Breast epithelium (tissue), 3 donors: ENCODE data around the gene CCDC178.

ENCODE experiments used
- POLR2A ChIP-seq: fragments of 450-650 bp; IDR thresholded peaks from one replicate; pipeline ENCODE4 v1.6.1; 2016; ENCODE audit warnings: antibody characterized with exemption, mild to moderate bottlenecking, moderate library complexity
- POLR2AphosphoS5 ChIP-seq, 3 donors: sonication (generic); formaldehyde crosslinking; IDR thresholded peaks; one replicate each; pipeline ENCODE4 v1.6.1; 2017; ENCODE audit warnings: antibody characterized with exemption in 3 of 3
- TF ChIP-seq, protein P1 (sequence below), 3 donors: fragments of 450-650 bp; IDR thresholded peaks; one replicate each; pipeline ENCODE4 v1.5.1; 2016 to 2017; ENCODE audit warnings: antibody characterized with exemption in 3 of 3, mild to moderate bottlenecking in 3 of 3, moderate library complexity in 3 of 3

DNA sequence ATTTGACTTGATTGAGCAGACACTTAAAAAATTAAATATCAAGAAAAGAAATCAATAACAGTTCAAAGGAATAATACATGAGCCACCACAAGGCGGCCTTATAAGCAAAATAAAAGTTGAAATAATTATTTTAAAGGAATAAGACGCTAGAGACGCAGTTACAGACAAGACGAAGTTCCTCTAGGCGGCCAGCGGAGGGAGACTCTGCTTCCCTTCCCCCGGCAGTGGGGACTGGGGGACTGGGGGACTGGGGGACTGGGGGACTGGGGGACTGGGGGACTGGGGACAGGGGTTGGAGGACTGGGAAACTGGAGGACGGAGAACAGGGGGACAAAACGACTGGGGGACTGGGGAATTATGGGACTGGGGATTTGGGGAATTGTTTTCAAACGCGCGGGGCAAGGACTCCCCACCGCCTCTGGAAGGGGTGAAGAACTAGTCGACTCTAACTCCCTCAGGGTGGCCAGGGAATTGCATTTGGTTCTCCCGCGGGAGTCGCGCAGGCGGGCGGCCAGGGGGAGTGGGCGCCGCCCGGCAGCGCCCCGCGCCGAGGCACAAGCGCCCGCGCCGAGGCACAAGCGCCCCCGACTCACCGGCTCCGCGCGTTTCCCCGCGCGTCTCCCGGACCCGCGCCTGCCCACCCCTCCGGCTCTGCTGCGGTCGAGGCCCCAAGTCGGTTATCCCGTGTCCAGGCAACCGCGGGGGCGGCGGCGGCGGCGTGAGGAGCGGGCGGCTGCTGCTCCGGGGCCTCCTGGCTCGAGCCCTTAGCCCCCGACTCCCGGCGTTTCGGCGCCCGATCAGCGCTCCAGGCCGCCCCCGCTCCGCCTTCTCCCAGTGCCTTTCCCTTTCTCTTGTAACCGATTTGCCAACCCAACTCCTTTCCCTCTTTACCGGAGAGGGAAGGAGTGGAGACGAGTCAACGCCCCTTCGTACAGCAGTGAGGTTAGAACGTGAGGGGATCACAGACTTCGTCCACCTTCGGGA lies at the start of gene CCDC178:
- TF ChIP-seq, protein P1, sequence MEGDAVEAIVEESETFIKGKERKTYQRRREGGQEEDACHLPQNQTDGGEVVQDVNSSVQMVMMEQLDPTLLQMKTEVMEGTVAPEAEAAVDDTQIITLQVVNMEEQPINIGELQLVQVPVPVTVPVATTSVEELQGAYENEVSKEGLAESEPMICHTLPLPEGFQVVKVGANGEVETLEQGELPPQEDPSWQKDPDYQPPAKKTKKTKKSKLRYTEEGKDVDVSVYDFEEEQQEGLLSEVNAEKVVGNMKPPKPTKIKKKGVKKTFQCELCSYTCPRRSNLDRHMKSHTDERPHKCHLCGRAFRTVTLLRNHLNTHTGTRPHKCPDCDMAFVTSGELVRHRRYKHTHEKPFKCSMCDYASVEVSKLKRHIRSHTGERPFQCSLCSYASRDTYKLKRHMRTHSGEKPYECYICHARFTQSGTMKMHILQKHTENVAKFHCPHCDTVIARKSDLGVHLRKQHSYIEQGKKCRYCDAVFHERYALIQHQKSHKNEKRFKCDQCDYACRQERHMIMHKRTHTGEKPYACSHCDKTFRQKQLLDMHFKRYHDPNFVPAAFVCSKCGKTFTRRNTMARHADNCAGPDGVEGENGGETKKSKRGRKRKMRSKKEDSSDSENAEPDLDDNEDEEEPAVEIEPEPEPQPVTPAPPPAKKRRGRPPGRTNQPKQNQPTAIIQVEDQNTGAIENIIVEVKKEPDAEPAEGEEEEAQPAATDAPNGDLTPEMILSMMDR (IDR thresholded peaks at IDR 0.05) = no peak
- no peak for TF ChIP-seq POLR2A
- no peak for TF ChIP-seq POLR2AphosphoS5 (IDR thresholded peaks at IDR 0.05)
